ENCODE measurements around the gene KLF8. TPM values are rescaled to one million over a fixed set of nuclear protein-coding genes. Genes with fewer than 3 reads are reported as not detected.

Gene KLF8
- total RNA-seq, 1 experiment from 2014 or later, result 7.3 TPM

DNA sequence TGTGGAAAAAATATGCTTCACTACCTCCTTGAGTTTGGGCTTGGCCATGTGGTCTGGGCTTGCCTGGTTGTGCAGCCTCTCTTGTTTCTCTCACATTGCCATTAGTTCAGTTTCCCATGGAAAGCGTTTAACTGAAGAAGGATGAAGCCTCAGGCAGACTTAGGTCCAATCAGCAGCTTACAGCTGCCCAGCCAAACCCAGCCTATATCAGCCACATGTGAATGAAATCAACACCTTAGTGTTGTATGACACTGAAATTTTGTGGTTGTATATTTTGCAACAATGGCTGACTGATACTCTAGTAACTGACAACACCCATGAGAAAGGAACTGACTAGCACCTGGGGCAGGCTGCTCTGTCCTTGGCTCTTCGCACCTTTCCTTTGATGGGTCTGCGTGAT lies 81.2 kb downstream of the KLF8 start:
- H3K27ac ChIP-seq (ENCODE audit: insufficient read length, low read depth, low read length), result no peak overlapping the region
- H3K14ac ChIP-seq (ENCODE audit: insufficient read depth, low read length), result no peak overlapping the region
- no peak overlapping the region for H3K4me2 ChIP-seq (ENCODE audit: insufficient read depth, insufficient read length, low read length)
- TF ChIP-seq, protein P1, sequence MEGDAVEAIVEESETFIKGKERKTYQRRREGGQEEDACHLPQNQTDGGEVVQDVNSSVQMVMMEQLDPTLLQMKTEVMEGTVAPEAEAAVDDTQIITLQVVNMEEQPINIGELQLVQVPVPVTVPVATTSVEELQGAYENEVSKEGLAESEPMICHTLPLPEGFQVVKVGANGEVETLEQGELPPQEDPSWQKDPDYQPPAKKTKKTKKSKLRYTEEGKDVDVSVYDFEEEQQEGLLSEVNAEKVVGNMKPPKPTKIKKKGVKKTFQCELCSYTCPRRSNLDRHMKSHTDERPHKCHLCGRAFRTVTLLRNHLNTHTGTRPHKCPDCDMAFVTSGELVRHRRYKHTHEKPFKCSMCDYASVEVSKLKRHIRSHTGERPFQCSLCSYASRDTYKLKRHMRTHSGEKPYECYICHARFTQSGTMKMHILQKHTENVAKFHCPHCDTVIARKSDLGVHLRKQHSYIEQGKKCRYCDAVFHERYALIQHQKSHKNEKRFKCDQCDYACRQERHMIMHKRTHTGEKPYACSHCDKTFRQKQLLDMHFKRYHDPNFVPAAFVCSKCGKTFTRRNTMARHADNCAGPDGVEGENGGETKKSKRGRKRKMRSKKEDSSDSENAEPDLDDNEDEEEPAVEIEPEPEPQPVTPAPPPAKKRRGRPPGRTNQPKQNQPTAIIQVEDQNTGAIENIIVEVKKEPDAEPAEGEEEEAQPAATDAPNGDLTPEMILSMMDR (conservative IDR thresholded peaks at IDR 0.05), result no peak
- peaks cover 75 to 85% of the 10 kb centered on the region in 2 experiments for H3K9me3 Mint-ChIP-seq
- no peak overlapping the region for H2AFZ ChIP-seq (ENCODE audit: low read length)
- no peak overlapping the region for H2AK5ac ChIP-seq (ENCODE audit: insufficient read length, low read length)
- no peak overlapping the region for H3K27ac Mint-ChIP-seq
- no peak overlapping the region for H2BK15ac ChIP-seq (ENCODE audit: low read depth, low read length)
- no peak overlapping the region for H3K9ac ChIP-seq (ENCODE audit: extremely low read depth, insufficient read length, low read length)
- no peak overlapping the region for H2BK120ac ChIP-seq (ENCODE audit: low read depth, low read length, poor library complexity, severe bottlenecking)
- H3K27me3 ChIP-seq (ENCODE audit: insufficient read depth, low read length), result no peaks in the 10 kb centered on the region
- no peak overlapping the region for H2BK12ac ChIP-seq (ENCODE audit: insufficient read length, low read depth, low read length)
- H4K91ac ChIP-seq (ENCODE audit: insufficient read length, low read depth, low read length), result no peak overlapping the region
- no peaks in the 10 kb centered on the region for H3K27me3 Mint-ChIP-seq (ENCODE audit: low read depth)
- no peak overlapping the region for H3K4me3 Mint-ChIP-seq
- no peaks in the 10 kb centered on the region for H3K4me1 ChIP-seq (ENCODE audit: insufficient read depth, low read length)
- no CpG with 5 or more reads among the region's 3 CpGs for WGBS (ENCODE audit: extremely low coverage, insufficient read length, low lambda C conversion rate)
- H2BK20ac ChIP-seq (ENCODE audit: low read depth, low read length, poor library complexity, severe bottlenecking), result no peak overlapping the region
- peaks cover 2 to 10% (median 8%) of the 10 kb centered on the region in 3 experiments; a peak in 4 of 7 replicates for H3K36me3 Mint-ChIP-seq (ENCODE audit: insufficient read depth in 1 of 3, low read depth in 3 of 3)
- no peak overlapping the region for H3K4ac ChIP-seq (ENCODE audit: low read depth, low read length)
- no peak overlapping the region for H3T11ph ChIP-seq (ENCODE audit: low read length)
- no peaks in the 10 kb centered on the region for H3K23me2 ChIP-seq (ENCODE audit: insufficient read length, low read depth, low read length, poor library complexity, severe bottlenecking)
- H3K23ac ChIP-seq (ENCODE audit: insufficient read length, low read depth, low read length), result no peak overlapping the region
- H4K20me1 ChIP-seq (ENCODE audit: control insufficient read depth, insufficient read depth, insufficient read length), result no peaks in the 10 kb centered on the region
- H3K18ac ChIP-seq (ENCODE audit: insufficient read length, low read depth, low read length), result no peak overlapping the region
- H4K5ac ChIP-seq (ENCODE audit: insufficient read length, low read depth, low read length), result no peak overlapping the region
- DNase-seq, result no peak
- H3K56ac ChIP-seq (ENCODE audit: insufficient read length, low read depth, low read length), result no peak overlapping the region
- no peaks in the 10 kb centered on the region for H3K79me2 ChIP-seq (ENCODE audit: insufficient read depth, low read length)
- no peak overlapping the region for H4K8ac ChIP-seq (replicated peaks; ENCODE audit: insufficient read length, low read depth, low read length)
- no peak overlapping the region for H2BK5ac ChIP-seq (ENCODE audit: insufficient read length, low read length)
- H3K9me3 ChIP-seq (ENCODE audit: control insufficient read depth, low read depth, low read length), result peaks cover 23% of the 10 kb centered on the region
- no peaks in the 10 kb centered on the region for H3K79me1 ChIP-seq (ENCODE audit: insufficient read depth, low read depth, low read length, poor library complexity, severe bottlenecking)
- no peaks in the 10 kb centered on the region for H3K4me1 Mint-ChIP-seq

Measured in H9 (cell line).